Naive thymus-derived CD8-positive, alpha-beta T cell (primary cell): ENCODE data around the gene GYPB. TPM values are rescaled to one million over a fixed set of nuclear protein-coding genes. Genes with fewer than 3 reads are reported as not detected.
"Not testable (repeated sequence)": the region's sequence is repeated elsewhere in the genome, so short reads cannot be mapped to it uniquely, and the experiment has no call there.

Experiments
- ATAC-seq, 2 donors: fragments of 150-1000 bp; cut with Tn5 transposase in 1 of 2; sonication (Bioruptor Pico), chemical (Tn5 transposase) in 1 of 2; 1 replicate in 1 of 2; 2 replicates in 1 of 2; pipeline ENCODE4 v1.10.0; 2021; ENCODE audit warnings: mild to moderate bottlenecking in 2 of 2, moderate library complexity in 2 of 2
- POLR2A ChIA-PET: fragments of 350-600 bp; sonication (Branson Sonifier 250); formaldehyde crosslinking; loops from one replicate; lab custom pipeline; 2021; ENCODE audit warnings: antibody characterized with exemption; lab: Charles Lee
- DNase-seq, 10 donors: peaks; one replicate each; pipeline versions ENCODE4 v3.0.0 to v3.0.0-alpha.2; 2020 to 2022
- H3K27ac Mint-ChIP-seq, 10 donors: one replicate each; pipeline ENCODE4 v1.8.0; 2020 to 2022; ENCODE audit warnings: mild to moderate bottlenecking in 10 of 10, mixed read lengths in 10 of 10, moderate library complexity in 4 of 10, inconsistent platforms in 1 of 10
- H3K27me3 Mint-ChIP-seq, 5 donors: one replicate each; pipeline ENCODE4 v1.8.0; 2021 to 2022; ENCODE audit warnings: mixed read lengths in 5 of 5
- H3K36me3 Mint-ChIP-seq, 3 donors: one replicate each; pipeline ENCODE4 v1.8.0; 2020 to 2022; ENCODE audit warnings: mixed read lengths in 3 of 3, mild to moderate bottlenecking in 2 of 3, inconsistent platforms in 1 of 3
- H3K4me1 Mint-ChIP-seq, 4 donors: one replicate each; pipeline ENCODE4 v1.8.0; 2021 to 2022; ENCODE audit warnings: mixed read lengths in 4 of 4
- H3K4me3 Mint-ChIP-seq, 10 donors: one replicate each; pipeline ENCODE4 v1.8.0; 2020 to 2022; ENCODE audit warnings: mild to moderate bottlenecking in 10 of 10, mixed read lengths in 10 of 10, moderate library complexity in 6 of 10, inconsistent platforms in 1 of 10
- H3K9me3 Mint-ChIP-seq, 9 donors: one replicate each; pipeline ENCODE4 v1.8.0; 2020 to 2022; ENCODE audit warnings: mixed read lengths in 9 of 9, mild to moderate bottlenecking in 3 of 9, inconsistent platforms in 1 of 9, moderate library complexity in 1 of 9
- polyA plus RNA-seq, 3 donors: library from polyadenylated mRNA; unstranded; fragments of 300-500 nt; fragmentation: Illumina TruSeq; gene quantifications; one replicate each; pipeline ENCODE4 v1.2.3, GENCODE V29; 2021
- total RNA-seq, 8 experiments: library from RNA in 2 of 8; stranded (reverse) in 2 of 8; gene quantifications; one replicate each; pipeline ENCODE4 v1.2.3 and lab custom pipeline; 2021 to 2026

The GYPB gene
- total and polyA plus RNA-seq, 5 experiments from 2014 or later: not detected

DNA sequence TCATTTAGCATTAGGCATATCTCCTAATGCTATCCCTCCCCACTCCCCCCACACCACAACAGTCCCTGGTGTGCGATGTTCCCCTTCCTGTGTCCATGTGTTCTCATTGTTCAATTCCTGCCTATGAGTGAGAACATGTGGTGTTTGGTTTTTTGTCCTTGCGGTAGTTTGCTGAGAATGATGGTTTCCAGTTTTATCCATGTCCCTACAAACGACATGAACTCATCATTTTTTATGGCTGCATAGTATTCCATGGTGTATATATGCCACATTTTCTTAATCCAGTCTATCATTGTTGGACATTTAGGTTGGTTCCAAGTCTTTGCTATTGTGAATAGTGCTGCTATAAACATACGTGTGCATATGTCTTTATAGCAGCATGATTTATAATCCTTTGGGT, 7.5 kb upstream of the GYPB start:
- DNase-seq, H3K9me3 Mint-ChIP-seq, H3K27ac Mint-ChIP-seq, H3K4me3 Mint-ChIP-seq, POLR2A ChIA-PET, ATAC-seq, H3K36me3 Mint-ChIP-seq: not testable (repeated sequence)
- Mint-ChIP-seq H3K27me3 (peaks cover 0 to 15% (median 6%) of the 10 kb centered on the region in 5 donors), H3K4me1 (peaks cover 2 to 14% (median 8%) of the 10 kb centered on the region in 4 donors)

DNA sequence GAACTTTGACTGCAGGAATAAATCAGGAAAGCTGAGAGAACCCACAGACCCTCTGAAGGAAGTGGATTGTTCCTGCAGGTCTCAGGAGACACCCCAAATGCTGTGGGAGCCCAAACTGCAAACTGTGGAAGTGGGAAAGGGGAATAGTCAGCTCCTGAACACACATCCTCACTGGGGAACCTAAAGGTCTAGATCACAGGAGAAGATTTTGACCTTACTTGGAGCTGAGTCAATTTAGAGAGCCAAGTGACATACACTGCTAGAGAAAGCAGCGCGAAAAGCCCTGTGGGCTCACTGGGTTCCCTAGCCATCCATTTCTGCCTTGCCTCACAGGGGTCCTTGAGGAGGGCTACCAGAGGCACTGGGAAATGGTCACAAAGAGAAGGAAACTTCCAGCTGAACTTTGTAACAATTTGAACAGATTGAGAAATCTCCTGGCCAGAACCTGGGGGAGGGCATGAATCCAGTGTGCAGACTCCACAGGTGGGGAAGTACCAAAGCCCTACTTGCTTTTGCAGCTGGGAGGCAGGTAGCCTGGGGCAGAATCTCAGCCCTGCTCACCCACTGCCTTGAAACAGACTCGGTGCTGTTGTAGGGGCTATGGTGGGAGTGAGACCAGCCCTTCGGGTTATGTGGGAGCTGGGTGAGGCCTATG, 5.3 kb upstream of the GYPB start:
- H3K4me3 Mint-ChIP-seq, H3K36me3 Mint-ChIP-seq, H3K4me1 Mint-ChIP-seq, DNase-seq, POLR2A ChIA-PET, H3K27ac Mint-ChIP-seq, H3K9me3 Mint-ChIP-seq, ATAC-seq: not testable (repeated sequence)
- peaks cover 0 to 15% (median 6%) of the 10 kb centered on the region in 5 donors for H3K27me3 Mint-ChIP-seq

DNA sequence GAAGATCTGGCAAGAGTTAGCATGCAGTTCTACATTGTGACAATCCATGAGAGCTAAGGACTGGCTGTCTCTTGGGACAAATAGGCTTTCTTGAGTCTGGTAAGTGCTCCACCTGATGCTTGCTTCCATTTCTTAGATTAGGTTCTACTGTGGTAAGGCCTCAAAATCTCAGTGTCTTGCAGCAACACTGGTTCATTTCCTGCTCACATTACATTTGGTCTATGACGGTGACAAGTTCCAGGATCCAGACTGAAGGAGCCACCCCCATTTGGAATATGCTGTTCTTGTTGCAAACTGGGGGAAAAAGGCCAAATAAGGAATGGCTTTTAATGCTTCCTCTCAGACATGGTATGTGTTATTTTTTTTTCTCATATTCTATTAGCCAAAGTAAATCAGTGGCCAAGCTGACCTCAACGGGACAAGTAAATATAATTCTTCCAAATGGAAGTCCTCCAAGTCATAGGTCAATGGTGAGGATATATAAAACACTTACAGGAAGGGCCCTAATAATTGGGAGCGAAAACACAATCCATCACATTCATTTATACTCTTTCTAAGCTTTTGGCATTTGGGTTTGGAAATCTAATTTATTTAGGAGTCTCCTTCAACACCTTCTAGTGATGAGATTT, 3.7 kb upstream of the GYPB start:
- H3K4me3 Mint-ChIP-seq, DNase-seq, H3K36me3 Mint-ChIP-seq, H3K9me3 Mint-ChIP-seq, POLR2A ChIA-PET, H3K4me1 Mint-ChIP-seq, ATAC-seq, H3K27ac Mint-ChIP-seq: not testable (repeated sequence)
- peaks cover 0 to 10% (median 4%) of the 10 kb centered on the region in 5 donors for H3K27me3 Mint-ChIP-seq

- H3K9me3 Mint-ChIP-seq, ATAC-seq, H3K4me1 Mint-ChIP-seq, H3K27me3 Mint-ChIP-seq, H3K4me3 Mint-ChIP-seq, H3K36me3 Mint-ChIP-seq, POLR2A ChIA-PET: not testable (repeated sequence)
- peak overlapping the region in 1 of 10 donors; percentile 11 for H3K27ac Mint-ChIP-seq
- DNase-seq: peak in 2 of 10 donors; percentile 15 to 19
Measured at GRCh38 chr4:144021336-144021990, 2.3 kb upstream of the GYPB start.

- H3K27ac Mint-ChIP-seq, H3K9me3 Mint-ChIP-seq, DNase-seq, H3K4me1 Mint-ChIP-seq, POLR2A ChIA-PET, ATAC-seq, H3K27me3 Mint-ChIP-seq, H3K4me3 Mint-ChIP-seq, H3K36me3 Mint-ChIP-seq: not testable (repeated sequence)
Measured at GRCh38 chr4:144018223-144019000, 768 bp downstream of the GYPB start.

GRCh38 chr4:144017271-144017670, 1.9 kb downstream of the GYPB start:
- ATAC-seq, H3K4me1 Mint-ChIP-seq, H3K9me3 Mint-ChIP-seq, H3K27ac Mint-ChIP-seq, H3K36me3 Mint-ChIP-seq, H3K27me3 Mint-ChIP-seq, POLR2A ChIA-PET, H3K4me3 Mint-ChIP-seq, DNase-seq: not testable (repeated sequence)

GRCh38 chr4:144016057-144016605, 3.0 kb downstream of the GYPB start:
- H3K4me3 Mint-ChIP-seq, H3K9me3 Mint-ChIP-seq, H3K36me3 Mint-ChIP-seq, H3K4me1 Mint-ChIP-seq, POLR2A ChIA-PET, H3K27me3 Mint-ChIP-seq, H3K27ac Mint-ChIP-seq, DNase-seq, ATAC-seq: not testable (repeated sequence)

DNA sequence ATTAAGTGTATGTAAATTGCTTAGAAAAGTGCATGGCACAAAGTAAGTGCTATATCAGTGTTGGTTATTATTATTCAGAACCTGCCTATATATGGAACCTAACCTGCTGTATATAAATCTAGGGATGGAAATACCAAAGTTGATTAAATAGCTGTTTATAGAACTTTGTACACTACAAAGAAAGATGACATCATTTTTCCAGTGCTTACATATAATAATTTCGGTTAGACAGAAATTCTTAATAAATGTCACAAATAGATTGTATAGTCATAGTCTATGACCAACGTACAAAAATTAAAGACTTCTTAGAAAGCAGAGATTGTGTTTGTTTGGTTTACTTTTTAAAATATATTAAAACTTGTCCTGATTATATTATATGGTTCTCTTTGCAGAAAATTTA, 4.4 kb downstream of the GYPB start:
- no peak overlapping the region for H3K4me3 Mint-ChIP-seq
- POLR2A ChIA-PET: interaction anchor here (0.6 kb wide), 1 partner anchor 19 kb away, joined by 3 read pairs; no protein-coding TSS in a partner anchor
- H3K9me3 Mint-ChIP-seq: peaks cover 0 to 2% (median 0%) of the 10 kb centered on the region in 9 donors
- H3K4me1 Mint-ChIP-seq: no peaks in the 10 kb centered on the region
- no peaks in the 10 kb centered on the region for H3K36me3 Mint-ChIP-seq
- H3K27ac Mint-ChIP-seq: no peak overlapping the region
- ATAC-seq (no peak), DNase-seq (no peak)
- peaks cover 0 to 3% (median 0%) of the 10 kb centered on the region in 5 donors for H3K27me3 Mint-ChIP-seq

GRCh38 chr4:144008602-144009001, 10.6 kb downstream of the GYPB start:
- ATAC-seq, H3K27me3 Mint-ChIP-seq, H3K36me3 Mint-ChIP-seq, H3K4me3 Mint-ChIP-seq, H3K27ac Mint-ChIP-seq, H3K4me1 Mint-ChIP-seq, POLR2A ChIA-PET, DNase-seq, H3K9me3 Mint-ChIP-seq: not testable (repeated sequence)

- POLR2A ChIA-PET, DNase-seq, H3K36me3 Mint-ChIP-seq, ATAC-seq, H3K4me3 Mint-ChIP-seq, H3K9me3 Mint-ChIP-seq, H3K27me3 Mint-ChIP-seq, H3K4me1 Mint-ChIP-seq: not testable (repeated sequence)
- peak overlapping the region in 1 of 10 donors; percentile 73 for H3K27ac Mint-ChIP-seq
Measured at GRCh38 chr4:144007960-144008359, 11.2 kb downstream of the GYPB start.

GRCh38 chr4:144006200-144006803, 12.9 kb downstream of the GYPB start:
- POLR2A ChIA-PET, H3K27ac Mint-ChIP-seq, H3K36me3 Mint-ChIP-seq, H3K9me3 Mint-ChIP-seq, H3K4me3 Mint-ChIP-seq, H3K4me1 Mint-ChIP-seq, ATAC-seq, H3K27me3 Mint-ChIP-seq, DNase-seq: not testable (repeated sequence)

DNA sequence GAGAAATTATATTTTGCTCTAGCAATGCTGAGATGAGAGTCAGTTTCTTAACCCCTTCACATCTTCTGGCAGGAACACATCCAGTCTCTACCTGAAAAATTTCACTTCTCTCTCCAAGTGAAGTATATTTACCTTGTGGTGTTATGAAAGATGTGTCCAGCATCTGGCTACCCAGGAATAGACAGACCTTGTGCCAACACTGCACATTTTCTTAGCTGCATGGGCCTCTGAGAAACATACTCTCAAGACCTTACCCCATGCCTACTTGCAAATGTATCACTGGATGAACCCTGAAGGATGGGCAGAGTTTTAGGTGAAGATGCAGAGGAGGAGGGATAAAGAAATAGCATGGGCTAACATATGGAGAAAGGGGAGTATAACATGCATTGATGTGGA, 13.6 kb downstream of the GYPB start:
- ATAC-seq, H3K27ac Mint-ChIP-seq, POLR2A ChIA-PET, DNase-seq, H3K4me1 Mint-ChIP-seq, H3K27me3 Mint-ChIP-seq, H3K36me3 Mint-ChIP-seq, H3K9me3 Mint-ChIP-seq, H3K4me3 Mint-ChIP-seq: not testable (repeated sequence)
